ENCODE measurements around the gene BCAN.

Gene BCAN

GRCh38 chr1:156676114-156676819, 34.4 kb downstream of the BCAN start:
- no peak for TF ChIP-seq CTCF (IDR thresholded peaks at IDR 0.05; ENCODE audit: low read depth, low read length)
- DNase-seq, result no peak
- peak overlapping the region; percentile 38 for H3K4me3 ChIP-seq (ENCODE audit: low read depth, low read length)
- no peaks in the 10 kb centered on the region for H3K27me3 ChIP-seq
- no peaks in the 10 kb centered on the region for H3K9me3 ChIP-seq
- H3K36me3 ChIP-seq, result no peaks in the 10 kb centered on the region
- peaks cover 15% of the 10 kb centered on the region for H3K4me1 ChIP-seq

- no peaks in the 10 kb centered on the region for H3K9me3 ChIP-seq
- H3K27me3 ChIP-seq, result no peaks in the 10 kb centered on the region
- DNase-seq, result peak; percentile 74
These were observed 35.1 kb downstream of the BCAN start, which contains the start of gene NES for GRCh38 chr1:156676820-156677615. Gene NES (minus strand): TSS chr1:156677407. CDS start chr1:156677264, 143 bp downstream.

GRCh38 chr1:156677616-156678596, 36.0 kb downstream of the BCAN start:
- Histone ChIP-seq H3K27me3 (no peaks in the 10 kb centered on the region), H3K9me3 (no peaks in the 10 kb centered on the region), H3K36me3 (no peaks in the 10 kb centered on the region), H3K4me1 (peaks cover 15% of the 10 kb centered on the region), H3K4me3 (ENCODE audit: low read depth, low read length) (peak overlapping the region; percentile 44)
- TF ChIP-seq CTCF (IDR thresholded peaks at IDR 0.05; ENCODE audit: low read depth, low read length), result peak; percentile 98
- DNase-seq, result peak; percentile 84

More at GRCh38 chr1:156676820-156677615, 35.1 kb downstream of the BCAN start, which contains the start of gene NES:
- no peak for TF ChIP-seq CTCF (IDR thresholded peaks at IDR 0.05; ENCODE audit: low read depth, low read length)
- Histone ChIP-seq H3K36me3 (no peaks in the 10 kb centered on the region), H3K4me3 (ENCODE audit: low read depth, low read length) (peak within 1 kb of the TSS; percentile 44), H3K4me1 (peaks cover 15% of the 10 kb centered on the region)

GRCh38 chr1:156680056-156680455, 38.1 kb downstream of the BCAN start:
- no peak overlapping the region for H3K4me3 ChIP-seq (ENCODE audit: low read depth, low read length)
- no peak for DNase-seq
- peaks cover 8% of the 10 kb centered on the region for H3K4me1 ChIP-seq
- H3K27me3 ChIP-seq, result no peaks in the 10 kb centered on the region
- H3K9me3 ChIP-seq, result no peaks in the 10 kb centered on the region
- H3K36me3 ChIP-seq, result no peaks in the 10 kb centered on the region
- no peak for TF ChIP-seq CTCF (IDR thresholded peaks at IDR 0.05; ENCODE audit: low read depth, low read length)

GRCh38 chr1:156681196-156681960, 39.5 kb downstream of the BCAN start:
- H3K4me3 ChIP-seq (ENCODE audit: low read depth, low read length), result no peak overlapping the region
- no peak for DNase-seq
- no peaks in the 10 kb centered on the region for H3K27me3 ChIP-seq
- H3K9me3 ChIP-seq, result no peaks in the 10 kb centered on the region
- no peak for TF ChIP-seq CTCF (IDR thresholded peaks at IDR 0.05; ENCODE audit: low read depth, low read length)
- no peaks in the 10 kb centered on the region for H3K36me3 ChIP-seq
- no peaks in the 10 kb centered on the region; the same call in 1 of the 2 replicates for H3K4me1 ChIP-seq
